Islet of Langerhans (tissue), 1 donor: Measurements from ENCODE around the gene B4GALT5.
"Not testable (repeated sequence)": the region's sequence is repeated elsewhere in the genome, so short reads cannot be mapped to it uniquely, and the experiment has no call there.

Experiments used
- FAIRE-seq: peaks from one replicate; lab custom pipeline; 2011; peaks lifted over from hg19 to GRCh38; lab: Jason Lieb, UNC

The B4GALT5 gene

GRCh38 chr20:49727894-49728885 lies 14.5 kb upstream of the B4GALT5 start:
- FAIRE-seq, result no peak

GRCh38 chr20:49727478-49727877 lies 13.8 kb upstream of the B4GALT5 start:
- no peak for FAIRE-seq

- no peak for FAIRE-seq
Observed at GRCh38 chr20:49725694-49726093, 12.0 kb upstream of the B4GALT5 start.

- not testable (repeated sequence) for FAIRE-seq
Observed at GRCh38 chr20:49725224-49725606, 11.5 kb upstream of the B4GALT5 start.

- no peak for FAIRE-seq
Observed at GRCh38 chr20:49724408-49725223, 10.9 kb upstream of the B4GALT5 start.

- FAIRE-seq, result not testable (repeated sequence)
Observed at GRCh38 chr20:49723758-49724157, 10.1 kb upstream of the B4GALT5 start.

GRCh38 chr20:49721326-49721725 lies 7.6 kb upstream of the B4GALT5 start:
- not testable (repeated sequence) for FAIRE-seq

- FAIRE-seq, result no peak
Observed at GRCh38 chr20:49715466-49715865, 1.8 kb upstream of the B4GALT5 start.

- FAIRE-seq, result no peak
Observed at GRCh38 chr20:49712996-49713752, 504 bp downstream of the B4GALT5 start.

GRCh38 chr20:49712646-49712995 lies 1.1 kb downstream of the B4GALT5 start:
- no peak for FAIRE-seq

GRCh38 chr20:49712118-49712517 lies 1.6 kb downstream of the B4GALT5 start:
- no peak for FAIRE-seq

GRCh38 chr20:49711667-49711987 lies 2.1 kb downstream of the B4GALT5 start:
- FAIRE-seq, result no peak

GRCh38 chr20:49710971-49711666 lies 2.6 kb downstream of the B4GALT5 start:
- FAIRE-seq, result no peak

GRCh38 chr20:49707118-49707517 lies 6.6 kb downstream of the B4GALT5 start:
- FAIRE-seq, result no peak

- FAIRE-seq, result no peak
Observed at GRCh38 chr20:49706630-49707091, 7.0 kb downstream of the B4GALT5 start.

GRCh38 chr20:49705893-49706292 lies 7.8 kb downstream of the B4GALT5 start:
- FAIRE-seq, result not testable (repeated sequence)

GRCh38 chr20:49705358-49705757 lies 8.3 kb downstream of the B4GALT5 start:
- no peak for FAIRE-seq

- no peak for FAIRE-seq
Observed at GRCh38 chr20:49704932-49705336, 8.7 kb downstream of the B4GALT5 start.

- FAIRE-seq, result no peak
Observed at GRCh38 chr20:49701916-49702315, 11.8 kb downstream of the B4GALT5 start.

GRCh38 chr20:49701241-49701790 lies 12.4 kb downstream of the B4GALT5 start:
- no peak for FAIRE-seq

- no peak for FAIRE-seq
Observed at GRCh38 chr20:49700411-49701185, 13.1 kb downstream of the B4GALT5 start.
